ENCODE data around the gene AKT2. TPM values are rescaled to one million over a fixed set of nuclear protein-coding genes. Genes with fewer than 3 reads are reported as not detected.

AKT2 gene
- total RNA-seq, 2 donors from 2014 or later = 46.2 to 96.2 TPM

DNA sequence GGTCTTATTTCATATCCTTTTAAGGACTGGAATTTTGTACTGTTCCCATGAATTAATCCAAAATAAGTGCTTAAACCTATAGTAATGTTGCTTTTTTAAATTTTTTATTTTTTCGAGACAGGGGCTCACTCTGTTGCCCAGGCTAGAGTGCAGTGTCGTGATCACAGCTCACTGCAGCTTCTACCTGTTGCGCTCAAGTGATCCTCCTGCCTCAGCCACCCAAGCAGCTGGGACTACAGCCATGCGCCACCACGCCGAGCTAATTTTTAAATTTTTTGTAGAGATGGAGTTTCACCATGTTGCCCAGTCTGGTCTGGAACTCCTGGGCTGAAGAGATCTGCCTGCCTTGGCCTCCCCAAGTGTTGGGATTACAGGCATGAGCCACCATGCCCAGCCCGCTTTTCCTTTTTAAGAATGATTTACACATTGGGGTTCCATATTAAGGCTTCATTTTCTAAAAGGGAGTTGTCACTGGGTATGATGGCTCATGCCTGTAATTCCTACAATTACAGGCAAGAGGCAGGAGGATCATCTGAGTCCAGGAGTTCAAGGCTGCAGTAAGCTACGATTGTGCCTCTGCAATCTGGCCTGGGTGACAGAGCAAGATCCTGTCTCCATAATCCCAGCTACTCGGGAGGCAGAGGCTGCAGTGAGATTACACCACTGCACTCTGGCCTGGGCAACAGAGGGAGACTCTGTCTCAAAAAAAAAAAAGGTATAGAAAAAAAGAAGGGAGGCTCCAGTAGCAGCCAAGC lies 28.3 kb upstream of the AKT2 start:
- Histone ChIP-seq H3K36me3 (replicated peaks in 1 of 2; ENCODE audit: insufficient read depth in 1 of 2, low read depth in 2 of 2) (no peaks in the 10 kb centered on the region), H3K27me3 (no peaks in the 10 kb centered on the region), H3K27ac (no peak overlapping the region), H3K4me3 (no peak overlapping the region), H3K9me3 (no peaks in the 10 kb centered on the region), H3K4me1 (no peaks in the 10 kb centered on the region)
- intact Hi-C loops (cut with DNase I) = no loop called here
- TF ChIP-seq POLR2A (IDR thresholded peaks at IDR 0.05) = no peak
- TF ChIP-seq, protein P1, sequence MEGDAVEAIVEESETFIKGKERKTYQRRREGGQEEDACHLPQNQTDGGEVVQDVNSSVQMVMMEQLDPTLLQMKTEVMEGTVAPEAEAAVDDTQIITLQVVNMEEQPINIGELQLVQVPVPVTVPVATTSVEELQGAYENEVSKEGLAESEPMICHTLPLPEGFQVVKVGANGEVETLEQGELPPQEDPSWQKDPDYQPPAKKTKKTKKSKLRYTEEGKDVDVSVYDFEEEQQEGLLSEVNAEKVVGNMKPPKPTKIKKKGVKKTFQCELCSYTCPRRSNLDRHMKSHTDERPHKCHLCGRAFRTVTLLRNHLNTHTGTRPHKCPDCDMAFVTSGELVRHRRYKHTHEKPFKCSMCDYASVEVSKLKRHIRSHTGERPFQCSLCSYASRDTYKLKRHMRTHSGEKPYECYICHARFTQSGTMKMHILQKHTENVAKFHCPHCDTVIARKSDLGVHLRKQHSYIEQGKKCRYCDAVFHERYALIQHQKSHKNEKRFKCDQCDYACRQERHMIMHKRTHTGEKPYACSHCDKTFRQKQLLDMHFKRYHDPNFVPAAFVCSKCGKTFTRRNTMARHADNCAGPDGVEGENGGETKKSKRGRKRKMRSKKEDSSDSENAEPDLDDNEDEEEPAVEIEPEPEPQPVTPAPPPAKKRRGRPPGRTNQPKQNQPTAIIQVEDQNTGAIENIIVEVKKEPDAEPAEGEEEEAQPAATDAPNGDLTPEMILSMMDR (IDR thresholded peaks at IDR 0.05) = no peak
- WGBS, 2 donors = 92 to 94% methylated on average over 9 of the region's 9 CpGs
- no peak for ATAC-seq
- DNase-seq = no peak

DNA sequence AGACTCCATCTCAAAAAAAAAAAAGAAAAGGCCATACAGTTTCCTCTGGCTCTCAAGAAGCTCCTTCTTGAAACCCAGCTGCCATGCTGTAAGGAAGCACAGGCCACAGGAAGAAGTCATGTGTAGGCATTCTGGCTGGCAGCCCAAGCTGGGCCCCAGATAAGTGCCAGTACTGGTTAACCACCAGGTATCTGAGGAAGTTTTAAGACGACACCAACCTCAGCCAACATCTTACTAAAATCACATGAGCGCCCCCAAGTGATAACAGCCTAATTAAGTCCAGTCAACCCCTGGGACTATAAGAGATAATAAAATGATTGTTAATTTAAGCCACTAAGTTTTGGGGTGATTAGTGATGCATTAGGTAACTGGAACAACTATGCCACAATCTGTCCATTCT lies 27.4 kb upstream of the AKT2 start:
- no peaks in the 10 kb centered on the region for H3K27me3 ChIP-seq
- no peak overlapping the region for H3K27ac ChIP-seq
- no peak for TF ChIP-seq POLR2A (IDR thresholded peaks at IDR 0.05)
- TF ChIP-seq, protein P1 (IDR thresholded peaks at IDR 0.05) = no peak
- ATAC-seq (no peak), DNase-seq (no peak)
- H3K9me3 ChIP-seq = no peaks in the 10 kb centered on the region
- intact Hi-C loops (cut with DNase I) = no loop called here
- no peaks in the 10 kb centered on the region for H3K4me1 ChIP-seq
- H3K36me3 ChIP-seq (replicated peaks in 1 of 2; ENCODE audit: insufficient read depth in 1 of 2, low read depth in 2 of 2) = no peaks in the 10 kb centered on the region
- 80 to 95% methylated on average over 2 of the region's 2 CpGs for WGBS, 2 donors
- no peak overlapping the region for H3K4me3 ChIP-seq

DNA sequence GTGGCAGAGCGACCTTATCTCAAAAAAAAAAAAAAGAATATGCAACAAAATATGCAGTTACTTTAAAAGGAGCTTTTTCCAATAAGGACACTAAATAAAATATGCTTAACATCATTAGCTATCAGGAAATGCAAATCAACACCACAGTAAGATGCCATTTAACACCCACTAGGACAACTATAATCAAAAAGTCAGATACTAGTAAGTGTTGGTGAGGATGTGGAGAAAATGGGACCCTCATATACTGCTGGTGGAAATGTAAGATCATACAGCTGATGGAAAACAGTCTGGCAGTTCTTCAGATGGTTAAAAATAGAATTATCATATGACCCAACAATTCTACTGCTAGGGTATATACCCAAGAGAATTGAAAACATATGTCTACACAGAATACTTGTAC lies 24.5 kb upstream of the AKT2 start:
- 86 to 100% methylated on average over 1 of the region's 1 CpG for WGBS, 2 donors
- H3K27ac ChIP-seq = no peak overlapping the region
- TF ChIP-seq, protein P1 (IDR thresholded peaks at IDR 0.05) = no peak
- TF ChIP-seq POLR2A (IDR thresholded peaks at IDR 0.05) = no peak
- intact Hi-C loops (cut with DNase I) = no loop called here
- H3K9me3 ChIP-seq = no peaks in the 10 kb centered on the region
- no peaks in the 10 kb centered on the region for H3K27me3 ChIP-seq
- H3K4me3 ChIP-seq = no peak overlapping the region
- DNase-seq (no peak), ATAC-seq (no peak)
- no peaks in the 10 kb centered on the region for H3K36me3 ChIP-seq (replicated peaks in 1 of 2; ENCODE audit: insufficient read depth in 1 of 2, low read depth in 2 of 2)
- H3K4me1 ChIP-seq = peaks cover 5% of the 10 kb centered on the region

DNA sequence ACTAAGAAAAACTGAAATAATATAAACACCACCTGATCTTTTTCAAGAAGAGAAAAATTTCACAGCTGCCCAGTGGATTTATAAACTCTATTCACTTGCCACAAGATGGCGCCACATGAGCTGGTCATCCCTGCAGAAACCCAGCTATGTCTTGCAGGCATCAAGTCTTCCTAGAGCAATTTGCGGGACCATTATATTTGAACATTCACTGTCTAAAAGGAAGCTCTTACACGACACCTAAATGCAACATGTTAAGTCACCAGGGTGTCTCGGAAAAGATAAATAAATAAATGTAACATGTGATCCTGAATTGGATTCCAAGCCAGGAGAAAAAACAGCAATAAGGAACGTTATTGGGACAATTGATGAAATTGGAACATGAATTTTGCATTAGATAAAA lies 20.3 kb upstream of the AKT2 start:
- Histone ChIP-seq H3K36me3 (replicated peaks in 1 of 2; ENCODE audit: insufficient read depth in 1 of 2, low read depth in 2 of 2) (no peaks in the 10 kb centered on the region), H3K4me1 (peaks cover 8% of the 10 kb centered on the region), H3K9me3 (no peaks in the 10 kb centered on the region), H3K4me3 (no peak overlapping the region), H3K27ac (no peak overlapping the region), H3K27me3 (no peaks in the 10 kb centered on the region)
- no peak for TF ChIP-seq POLR2A (IDR thresholded peaks at IDR 0.05)
- TF ChIP-seq, protein P1 (IDR thresholded peaks at IDR 0.05) = peak; percentile 52 to 73 (median 69)
- ATAC-seq (peak; percentile 64), DNase-seq (peak; percentile 75 to 83 (median 80))
- intact Hi-C loops (cut with DNase I) = no loop called here
- WGBS, 2 donors = 4 to 6% methylated on average over 5 of the region's 5 CpGs

DNA sequence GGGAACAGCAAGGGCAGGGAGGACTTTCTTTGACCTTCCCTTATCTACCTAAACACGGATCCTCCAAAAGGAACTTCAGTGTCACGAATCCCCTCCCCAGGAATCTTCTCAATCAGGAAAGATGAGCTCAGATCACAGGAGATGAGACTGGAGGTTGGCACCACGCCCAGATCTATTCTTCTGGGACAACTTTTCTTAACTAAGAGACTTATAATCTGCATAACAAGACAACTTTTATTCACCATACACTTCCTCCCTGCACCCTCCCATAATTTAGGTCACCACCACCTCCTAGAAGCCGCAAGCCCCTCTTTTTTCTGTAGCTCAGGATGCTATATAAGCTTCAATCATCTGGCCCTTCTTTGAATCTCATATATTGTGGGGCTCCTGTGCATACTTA lies 19.2 kb upstream of the AKT2 start:
- intact Hi-C loops (cut with DNase I) = no loop called here
- DNase-seq (no peak), ATAC-seq (peak; percentile 13)

More for the DNA sequence above, 19.2 kb upstream of the AKT2 start:
- 53% methylated on average over 4 of the region's 4 CpGs for whole genome bisulfite sequencing, 2 donors
- Histone ChIP-seq H3K9me3 (no peaks in the 10 kb centered on the region), H3K4me1 (peaks cover 8% of the 10 kb centered on the region), H3K27ac (peak overlapping the region in 3 of 4 donors; percentile 38 to 53 (median 43)), H3K4me3 (no peak overlapping the region), H3K36me3 (replicated peaks in 1 of 2; ENCODE audit: insufficient read depth in 1 of 2, low read depth in 2 of 2) (no peaks in the 10 kb centered on the region), H3K27me3 (no peaks in the 10 kb centered on the region)
- no peak for TF ChIP-seq POLR2A (IDR thresholded peaks at IDR 0.05)
- TF ChIP-seq, protein P1 (IDR thresholded peaks at IDR 0.05) = no peak

Data from body of pancreas (tissue), 4 donors.